ENCODE results near the gene ADCY5.

DNA sequence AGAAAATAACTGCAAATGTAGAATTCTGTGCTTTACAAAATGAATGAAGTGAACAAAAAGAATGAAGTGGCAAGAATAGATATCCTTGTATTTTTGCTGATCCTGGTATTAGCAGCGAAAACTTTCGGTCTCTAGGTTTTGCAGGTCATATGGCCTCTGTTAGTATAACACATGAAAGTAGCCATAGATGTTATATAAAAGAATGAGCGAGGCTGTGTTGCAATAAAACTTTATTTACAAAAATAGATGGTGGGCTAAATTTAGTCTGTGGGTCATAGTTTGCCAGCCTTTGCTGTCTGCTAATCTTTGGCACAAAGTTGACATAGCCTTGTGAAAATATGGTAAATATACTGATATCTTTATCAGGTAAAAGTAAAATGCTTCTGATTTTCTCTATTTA lies 212.0 kb downstream of the ADCY5 start:
- no peak for TF ChIP-seq EZH2 (IDR thresholded peaks at IDR 0.05; ENCODE audit: borderline replicate concordance)
- TF ChIP-seq, protein P1, sequence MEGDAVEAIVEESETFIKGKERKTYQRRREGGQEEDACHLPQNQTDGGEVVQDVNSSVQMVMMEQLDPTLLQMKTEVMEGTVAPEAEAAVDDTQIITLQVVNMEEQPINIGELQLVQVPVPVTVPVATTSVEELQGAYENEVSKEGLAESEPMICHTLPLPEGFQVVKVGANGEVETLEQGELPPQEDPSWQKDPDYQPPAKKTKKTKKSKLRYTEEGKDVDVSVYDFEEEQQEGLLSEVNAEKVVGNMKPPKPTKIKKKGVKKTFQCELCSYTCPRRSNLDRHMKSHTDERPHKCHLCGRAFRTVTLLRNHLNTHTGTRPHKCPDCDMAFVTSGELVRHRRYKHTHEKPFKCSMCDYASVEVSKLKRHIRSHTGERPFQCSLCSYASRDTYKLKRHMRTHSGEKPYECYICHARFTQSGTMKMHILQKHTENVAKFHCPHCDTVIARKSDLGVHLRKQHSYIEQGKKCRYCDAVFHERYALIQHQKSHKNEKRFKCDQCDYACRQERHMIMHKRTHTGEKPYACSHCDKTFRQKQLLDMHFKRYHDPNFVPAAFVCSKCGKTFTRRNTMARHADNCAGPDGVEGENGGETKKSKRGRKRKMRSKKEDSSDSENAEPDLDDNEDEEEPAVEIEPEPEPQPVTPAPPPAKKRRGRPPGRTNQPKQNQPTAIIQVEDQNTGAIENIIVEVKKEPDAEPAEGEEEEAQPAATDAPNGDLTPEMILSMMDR (IDR thresholded peaks at IDR 0.05; ENCODE audit: poor library complexity): no peak
